ENCODE measurements around the gene TLE7. TPM values are rescaled to one million over a fixed set of nuclear protein-coding genes. Genes with fewer than 3 reads are reported as not detected.

TLE7 gene
- total RNA-seq, 1 experiment from 2014 or later = not detected

DNA sequence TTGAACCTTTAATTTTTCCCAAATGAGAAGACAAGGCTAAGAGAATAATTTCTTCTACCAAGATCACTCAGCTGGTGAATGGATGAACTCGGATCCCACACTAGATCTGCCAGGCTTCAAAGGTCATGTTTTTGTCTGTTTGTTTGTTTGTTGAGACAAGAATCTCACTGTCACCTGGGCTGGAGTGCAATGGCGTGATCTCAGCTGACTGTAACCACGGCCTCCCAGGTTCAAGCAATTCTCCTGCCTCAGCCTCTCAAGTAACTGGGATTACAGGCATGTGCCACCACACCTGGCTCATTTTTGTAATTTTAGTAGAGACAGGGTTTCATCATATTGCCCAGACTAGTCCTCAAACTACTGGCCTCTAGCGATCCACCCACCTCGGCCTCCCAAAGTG, 40.7 kb upstream of the TLE7 start:
- no peak for DNase-seq
- no peak overlapping the region for H2BK12ac ChIP-seq (ENCODE audit: insufficient read length, low read depth, low read length)
- H2AK5ac ChIP-seq (ENCODE audit: insufficient read length, low read length) = no peak overlapping the region
- H4K91ac ChIP-seq (ENCODE audit: insufficient read length, low read depth, low read length) = no peak overlapping the region
- H2BK120ac ChIP-seq (ENCODE audit: low read depth, low read length, poor library complexity, severe bottlenecking) = no peak overlapping the region
- H3K9me3 ChIP-seq (ENCODE audit: control insufficient read depth, low read depth, low read length) = no peaks in the 10 kb centered on the region
- H3K18ac ChIP-seq (ENCODE audit: insufficient read length, low read depth, low read length) = no peak overlapping the region
- H3K23me2 ChIP-seq (ENCODE audit: insufficient read length, low read depth, low read length, poor library complexity, severe bottlenecking) = no peaks in the 10 kb centered on the region
- WGBS (ENCODE audit: extremely low coverage, insufficient read length, low lambda C conversion rate) = no CpG with 5 or more reads among the region's 5 CpGs
- Mint-ChIP-seq H3K27me3 (ENCODE audit: low read depth) (peaks cover 8% of the 10 kb centered on the region; the same call in 1 of the 2 replicates), H3K4me1 (peaks cover 11 to 12% of the 10 kb centered on the region in 2 experiments), H3K9me3 (no peaks in the 10 kb centered on the region), H3K36me3 (ENCODE audit: insufficient read depth in 1 of 3, low read depth in 3 of 3) (peaks cover 0 to 9% (median 5%) of the 10 kb centered on the region in 3 experiments; a peak in 5 of 7 replicates), H3K27ac (no peak overlapping the region), H3K4me3 (no peak overlapping the region)
- no peak overlapping the region for H3K14ac ChIP-seq (ENCODE audit: insufficient read depth, low read length)
- no peak overlapping the region for H3K56ac ChIP-seq (ENCODE audit: insufficient read length, low read depth, low read length)
- no peak overlapping the region for H4K5ac ChIP-seq (ENCODE audit: insufficient read length, low read depth, low read length)
- no peak overlapping the region for H2AFZ ChIP-seq (ENCODE audit: low read length)
- H3K9ac ChIP-seq (ENCODE audit: extremely low read depth, insufficient read length, low read length) = no peak overlapping the region
- no peaks in the 10 kb centered on the region; the same call in 1 of the 2 replicates for H3K27me3 ChIP-seq (ENCODE audit: insufficient read depth, low read length)
- no peak overlapping the region for H4K8ac ChIP-seq (replicated peaks; ENCODE audit: insufficient read length, low read depth, low read length)
- TF ChIP-seq, protein P1, sequence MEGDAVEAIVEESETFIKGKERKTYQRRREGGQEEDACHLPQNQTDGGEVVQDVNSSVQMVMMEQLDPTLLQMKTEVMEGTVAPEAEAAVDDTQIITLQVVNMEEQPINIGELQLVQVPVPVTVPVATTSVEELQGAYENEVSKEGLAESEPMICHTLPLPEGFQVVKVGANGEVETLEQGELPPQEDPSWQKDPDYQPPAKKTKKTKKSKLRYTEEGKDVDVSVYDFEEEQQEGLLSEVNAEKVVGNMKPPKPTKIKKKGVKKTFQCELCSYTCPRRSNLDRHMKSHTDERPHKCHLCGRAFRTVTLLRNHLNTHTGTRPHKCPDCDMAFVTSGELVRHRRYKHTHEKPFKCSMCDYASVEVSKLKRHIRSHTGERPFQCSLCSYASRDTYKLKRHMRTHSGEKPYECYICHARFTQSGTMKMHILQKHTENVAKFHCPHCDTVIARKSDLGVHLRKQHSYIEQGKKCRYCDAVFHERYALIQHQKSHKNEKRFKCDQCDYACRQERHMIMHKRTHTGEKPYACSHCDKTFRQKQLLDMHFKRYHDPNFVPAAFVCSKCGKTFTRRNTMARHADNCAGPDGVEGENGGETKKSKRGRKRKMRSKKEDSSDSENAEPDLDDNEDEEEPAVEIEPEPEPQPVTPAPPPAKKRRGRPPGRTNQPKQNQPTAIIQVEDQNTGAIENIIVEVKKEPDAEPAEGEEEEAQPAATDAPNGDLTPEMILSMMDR (conservative IDR thresholded peaks at IDR 0.05) = no peak
- no peak overlapping the region for H2BK15ac ChIP-seq (ENCODE audit: low read depth, low read length)
- no peak overlapping the region for H2BK5ac ChIP-seq (ENCODE audit: insufficient read length, low read length)
- H4K20me1 ChIP-seq (ENCODE audit: control insufficient read depth, insufficient read depth, insufficient read length) = no peaks in the 10 kb centered on the region
- no peak overlapping the region for H3K27ac ChIP-seq (ENCODE audit: insufficient read length, low read depth, low read length)
- no peaks in the 10 kb centered on the region for H3K4me1 ChIP-seq (ENCODE audit: insufficient read depth, low read length)
- no peak overlapping the region for H3K4ac ChIP-seq (ENCODE audit: low read depth, low read length)
- H3K79me1 ChIP-seq (ENCODE audit: insufficient read depth, low read depth, low read length, poor library complexity, severe bottlenecking) = no peaks in the 10 kb centered on the region
- no peak overlapping the region for H2BK20ac ChIP-seq (ENCODE audit: low read depth, low read length, poor library complexity, severe bottlenecking)
- H3T11ph ChIP-seq (ENCODE audit: low read length) = no peak overlapping the region
- H3K4me2 ChIP-seq (ENCODE audit: insufficient read depth, insufficient read length, low read length) = no peak overlapping the region
- no peak overlapping the region for H3K23ac ChIP-seq (ENCODE audit: insufficient read length, low read depth, low read length)
- H3K79me2 ChIP-seq (ENCODE audit: insufficient read depth, low read length) = no peaks in the 10 kb centered on the region
